ENCODE measurements around the gene OLFM3. TPM values are rescaled to one million over a fixed set of nuclear protein-coding genes. Genes with fewer than 3 reads are reported as not detected.

Gene OLFM3
- total RNA-seq, 1 experiment from 2014 or later, result 0.26 TPM

DNA sequence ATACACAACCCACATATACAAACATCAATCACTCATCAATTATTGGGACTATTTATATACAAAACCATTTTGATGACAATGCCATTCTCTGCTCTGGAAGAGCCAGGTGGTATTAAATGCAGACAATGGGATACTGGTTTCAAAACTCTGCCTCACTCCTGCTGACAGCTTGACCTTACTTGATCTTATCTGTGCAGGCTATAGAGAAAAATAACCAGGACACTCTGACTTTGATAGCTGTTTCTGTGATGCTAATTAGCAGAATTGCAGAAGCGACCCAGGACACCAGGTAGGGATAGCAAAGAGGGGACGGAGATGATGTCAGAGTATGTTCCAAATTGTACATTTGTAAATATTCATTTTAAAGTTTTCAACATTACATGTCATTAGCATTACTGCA lies 89.5 kb downstream of the OLFM3 start:
- Mint-ChIP-seq H3K4me3 (no peak overlapping the region), H3K27ac (no peak overlapping the region), H3K4me1 (peaks cover 21 to 24% of the 10 kb centered on the region in 2 experiments), H3K9me3 (no peaks in the 10 kb centered on the region), H3K36me3 (ENCODE audit: insufficient read depth in 1 of 3, low read depth in 3 of 3) (no peaks in the 10 kb centered on the region), H3K27me3 (ENCODE audit: low read depth) (no peaks in the 10 kb centered on the region)
- H3K27me3 ChIP-seq (ENCODE audit: insufficient read depth, low read length), result no peaks in the 10 kb centered on the region
- no peak overlapping the region for H3K23ac ChIP-seq (ENCODE audit: insufficient read length, low read depth, low read length)
- H2AFZ ChIP-seq (ENCODE audit: low read length), result no peak overlapping the region
- H2BK20ac ChIP-seq (ENCODE audit: low read depth, low read length, poor library complexity, severe bottlenecking), result no peak overlapping the region
- no peak overlapping the region for H4K5ac ChIP-seq (ENCODE audit: insufficient read length, low read depth, low read length)
- no peaks in the 10 kb centered on the region for H3K9me3 ChIP-seq (ENCODE audit: control insufficient read depth, low read depth, low read length)
- no peak overlapping the region for H2BK12ac ChIP-seq (ENCODE audit: insufficient read length, low read depth, low read length)
- no peaks in the 10 kb centered on the region for H3K79me1 ChIP-seq (ENCODE audit: insufficient read depth, low read depth, low read length, poor library complexity, severe bottlenecking)
- WGBS (ENCODE audit: extremely low coverage, insufficient read length, low lambda C conversion rate), result no CpG with 5 or more reads among the region's 2 CpGs
- no peak overlapping the region for H2BK5ac ChIP-seq (ENCODE audit: insufficient read length, low read length)
- H3K56ac ChIP-seq (ENCODE audit: insufficient read length, low read depth, low read length), result no peak overlapping the region
- H3K4ac ChIP-seq (ENCODE audit: low read depth, low read length), result no peak overlapping the region
- TF ChIP-seq, protein P1, sequence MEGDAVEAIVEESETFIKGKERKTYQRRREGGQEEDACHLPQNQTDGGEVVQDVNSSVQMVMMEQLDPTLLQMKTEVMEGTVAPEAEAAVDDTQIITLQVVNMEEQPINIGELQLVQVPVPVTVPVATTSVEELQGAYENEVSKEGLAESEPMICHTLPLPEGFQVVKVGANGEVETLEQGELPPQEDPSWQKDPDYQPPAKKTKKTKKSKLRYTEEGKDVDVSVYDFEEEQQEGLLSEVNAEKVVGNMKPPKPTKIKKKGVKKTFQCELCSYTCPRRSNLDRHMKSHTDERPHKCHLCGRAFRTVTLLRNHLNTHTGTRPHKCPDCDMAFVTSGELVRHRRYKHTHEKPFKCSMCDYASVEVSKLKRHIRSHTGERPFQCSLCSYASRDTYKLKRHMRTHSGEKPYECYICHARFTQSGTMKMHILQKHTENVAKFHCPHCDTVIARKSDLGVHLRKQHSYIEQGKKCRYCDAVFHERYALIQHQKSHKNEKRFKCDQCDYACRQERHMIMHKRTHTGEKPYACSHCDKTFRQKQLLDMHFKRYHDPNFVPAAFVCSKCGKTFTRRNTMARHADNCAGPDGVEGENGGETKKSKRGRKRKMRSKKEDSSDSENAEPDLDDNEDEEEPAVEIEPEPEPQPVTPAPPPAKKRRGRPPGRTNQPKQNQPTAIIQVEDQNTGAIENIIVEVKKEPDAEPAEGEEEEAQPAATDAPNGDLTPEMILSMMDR (conservative IDR thresholded peaks at IDR 0.05), result no peak
- no peaks in the 10 kb centered on the region for H4K20me1 ChIP-seq (ENCODE audit: control insufficient read depth, insufficient read depth, insufficient read length)
- no peak overlapping the region for H4K91ac ChIP-seq (ENCODE audit: insufficient read length, low read depth, low read length)
- H3T11ph ChIP-seq (ENCODE audit: low read length), result no peak overlapping the region
- H3K4me1 ChIP-seq (ENCODE audit: insufficient read depth, low read length), result peaks cover 4% of the 10 kb centered on the region; the same call in 1 of the 2 replicates
- H2BK15ac ChIP-seq (ENCODE audit: low read depth, low read length), result no peak overlapping the region
- no peak overlapping the region for H2BK120ac ChIP-seq (ENCODE audit: low read depth, low read length, poor library complexity, severe bottlenecking)
- H3K18ac ChIP-seq (ENCODE audit: insufficient read length, low read depth, low read length), result no peak overlapping the region
- DNase-seq, result no peak
- H3K23me2 ChIP-seq (ENCODE audit: insufficient read length, low read depth, low read length, poor library complexity, severe bottlenecking), result no peaks in the 10 kb centered on the region
- no peak overlapping the region for H3K9ac ChIP-seq (ENCODE audit: extremely low read depth, insufficient read length, low read length)
- H3K79me2 ChIP-seq (ENCODE audit: insufficient read depth, low read length), result no peaks in the 10 kb centered on the region
- no peak overlapping the region for H3K4me2 ChIP-seq (ENCODE audit: insufficient read depth, insufficient read length, low read length)
- no peak overlapping the region for H3K27ac ChIP-seq (ENCODE audit: insufficient read length, low read depth, low read length)
- no peak overlapping the region for H4K8ac ChIP-seq (replicated peaks; ENCODE audit: insufficient read length, low read depth, low read length)
- no peak overlapping the region for H3K14ac ChIP-seq (ENCODE audit: insufficient read depth, low read length)
- H2AK5ac ChIP-seq (ENCODE audit: insufficient read length, low read length), result no peak overlapping the region
